GM12878 (cell line): Measurements from ENCODE around the gene HNRNPA1. TPM values are rescaled to one million over a fixed set of nuclear protein-coding genes. Genes with fewer than 3 reads are reported as not detected.

Source experiments
- ATAC-seq: fragments of 200-7000 bp; cut with Tn5 transposase; 3 replicates; pipeline ENCODE4 v1.9.1; 2020; ENCODE audit warnings: mild to moderate bottlenecking, moderate library complexity
- BruUV-seq: library from RNA; stranded (reverse); fragments of 400-500 nt; replicated peaks from 2 replicates; lab custom pipeline; 2021; lab: Mats Ljungman, UMichigan
- CTCF ChIA-PET: fragments of 300-600 bp; sonication (Branson Sonifier 250); formaldehyde crosslinking; extraction: SDS; loops from one replicate; lab custom pipeline; 2021; ENCODE audit warnings: inconsistent platforms; lab: Yijun Ruan, JAX
- POLR2A ChIA-PET: fragments of 350-600 bp; formaldehyde crosslinking; extraction: SDS; loops from one replicate; lab custom pipeline; 2021; ENCODE audit warnings: inconsistent platforms; lab: Charles Lee
- RAD21 ChIA-PET: fragments of 300-600 bp; sonication (Branson Sonifier 250); formaldehyde crosslinking; loops from one replicate; lab custom pipeline; 2023; ENCODE audit warnings: antibody characterized with exemption; ENCODE audit not compliant: unreplicated experiment; lab: Charles Lee
- SMC1A ChIA-PET: fragments of 300-600 bp; sonication (Branson Sonifier 250); formaldehyde crosslinking; loops from one replicate; lab custom pipeline; 2023; ENCODE audit not compliant: unreplicated experiment, uncharacterized antibody; lab: Charles Lee
- DNase-seq: peaks from one replicate; pipeline ENCODE4 v3.0.0-alpha.2; 2011; ENCODE audit warnings: low read depth, low spot score
- FAIRE-seq: peaks from 3 replicates; lab custom pipeline; 2011; peaks lifted over from hg19 to GRCh38; lab: Jason Lieb, UNC
- H2AFZ ChIP-seq: 2 replicates; pipeline ENCODE4 v1.6.0; 2011; ENCODE audit warnings: low read depth, low read length, control low read depth; ENCODE audit not compliant: control insufficient read depth
- H3K27ac ChIP-seq: 2 replicates; pipeline ENCODE4 v1.5.1; 2011; ENCODE audit warnings: control low read depth; ENCODE audit not compliant: control insufficient read depth, insufficient read depth
- H3K27me3 ChIP-seq, 2 experiments: replicated peaks in 1 of 2; 2 replicates each; pipeline versions ENCODE4 v1.6.0 to v1.6.1; 2011; ENCODE audit warnings: low read length in 1 of 2; ENCODE audit not compliant: control insufficient read depth in 2 of 2, insufficient read depth in 2 of 2
- H3K36me3 ChIP-seq, 2 experiments: 2 replicates each; pipeline ENCODE4 v1.5.1; 2011; ENCODE audit warnings: low read length in 1 of 2; ENCODE audit not compliant: control insufficient read depth in 2 of 2, insufficient read depth in 2 of 2
- H3K4me1 ChIP-seq: 2 replicates; pipeline ENCODE4 v1.6.1; 2011; ENCODE audit warnings: mild to moderate bottlenecking, low read length, moderate library complexity, mixed read lengths; ENCODE audit not compliant: control insufficient read depth, insufficient read depth
- H3K4me2 ChIP-seq: 2 replicates; pipeline ENCODE4 v1.6.0; 2011; ENCODE audit warnings: control low read depth; ENCODE audit not compliant: control insufficient read depth, insufficient read depth
- H3K4me3 ChIP-seq: fragments of 200-600 bp; sonication (generic); 2 replicates; pipeline ENCODE4 v1.5.1; 2016
- H3K79me2 ChIP-seq: 2 replicates; pipeline ENCODE4 v1.6.0; 2011; ENCODE audit warnings: low read length; ENCODE audit not compliant: control insufficient read depth, insufficient read depth
- H3K9ac ChIP-seq: 2 replicates; pipeline ENCODE4 v1.8.0; 2011; ENCODE audit warnings: low read length, control low read depth, mixed read lengths; ENCODE audit not compliant: control insufficient read depth, insufficient read depth
- H3K9me3 ChIP-seq: replicated peaks from 3 replicates; pipeline ENCODE4 v1.5.1; 2011; ENCODE audit warnings: mild to moderate bottlenecking, low read length; ENCODE audit not compliant: control insufficient read depth, insufficient read depth
- H4K20me1 ChIP-seq: 2 replicates; pipeline ENCODE4 v1.6.0; 2011; ENCODE audit not compliant: control insufficient read depth, insufficient read depth
- CHD1 ChIP-seq: IDR thresholded peaks from 2 replicates; pipeline ENCODE4 v1.6.1; 2012; ENCODE audit warnings: low read depth, low read length, improper control_type of control experiment
- FOS ChIP-seq: IDR thresholded peaks from 3 replicates; pipeline ENCODE4 v1.6.1; 2011; ENCODE audit warnings: borderline replicate concordance; ENCODE audit not compliant: insufficient read length; ENCODE audit errors: extremely low read depth
- RAD21 ChIP-seq: IDR thresholded peaks from 2 replicates; pipeline ENCODE4 v1.6.1; 2011; ENCODE audit warnings: mild to moderate bottlenecking, low read depth, low read length, moderate library complexity; ENCODE audit not compliant: insufficient read depth
- SIX5 ChIP-seq: IDR thresholded peaks from 2 replicates; pipeline ENCODE4 v1.6.1; 2011; ENCODE audit warnings: mild to moderate bottlenecking, low read depth, low read length, moderate library complexity; ENCODE audit not compliant: severe bottlenecking
- SMC3 ChIP-seq: IDR thresholded peaks from 2 replicates; pipeline ENCODE4 v1.6.1; 2011; ENCODE audit warnings: low read length, improper control_type of control experiment, borderline replicate concordance
- SREBF2 ChIP-seq: IDR thresholded peaks from 2 replicates; pipeline ENCODE4 v1.6.1; 2012; ENCODE audit warnings: mild to moderate bottlenecking, low read length
- WGBS: methylation state at CpG from one replicate; pipeline ENCODE4 v1.1.6; 2016; ENCODE audit warnings: low lambda C conversion rate; ENCODE audit not compliant: insufficient replicate concordance, insufficient coverage; ENCODE audit errors: missing lambda C conversion rate; 5-methylcytosine and 5-hydroxymethylcytosine counted together
- in situ Hi-C: fragments of 300-500 bp; cut with MboI; formaldehyde crosslinking; loops from 9 replicates; pipeline ENCODE4 v1.14.3; 2018; ENCODE audit warnings: mixed read lengths
- intact Hi-C: fragments of 100-400 bp; cut with micrococcal nuclease; formaldehyde crosslinking; loops from one replicate; pipeline ENCODE4 v1.14.2; 2022; ENCODE audit not compliant: unreplicated experiment
- polyA plus RNA-seq, 11 experiments: library from polyadenylated mRNA; depleted of rRNA in 4 of 11; unstranded in 6 of 11; stranded (reverse) in 5 of 11; fragments of >200 nt; fragmentation: Nextera tagmentation in 4 of 11; fragmentation: Illumina TruSeq in 1 of 11; extraction: Ambion mirVana in 4 of 11; extraction: Trizol in 1 of 11; gene quantifications; 1 replicate in 1 of 11; 2 replicates in 10 of 11; pipeline versions ENCODE4 v1.2.1 to v1.2.3, GENCODE V29; 2011 to 2016; ENCODE audit warnings: inconsistent platforms in 2 of 11, missing spikeins in 2 of 11, low read depth in 1 of 11
- total RNA-seq, 4 experiments: library from RNA; depleted of rRNA in 3 of 4; stranded (reverse); fragments of >200 nt in 3 of 4; fragmentation: Illumina TruSeq in 1 of 4; extraction: Trizol in 1 of 4; gene quantifications; 2 replicates each; pipeline versions ENCODE4 v1.2.1 to v1.2.3, GENCODE V29; 2013 to 2021
- TF ChIP-seq, protein P1 (sequence below), 3 experiments: IDR thresholded peaks in 2 of 3; conservative IDR thresholded peaks in 1 of 3; 2 replicates each; pipeline ENCODE4 v1.5.1; 2011; ENCODE audit warnings: low read depth in 3 of 3, low read length in 3 of 3, mild to moderate bottlenecking in 3 of 3, control low read depth in 2 of 3, moderate library complexity in 2 of 3, inconsistent platforms in 1 of 3, mixed read lengths in 1 of 3; ENCODE audit not compliant: control insufficient read depth in 2 of 3, insufficient read depth in 1 of 3; ENCODE audit errors: extremely low read depth in 1 of 3

Gene HNRNPA1
- total and polyA plus RNA-seq, 10 of the 15 experiments (the other 5 are each of a cell fraction or from before 2014, with no cell fraction given): 630 to 2,342 (median 1,407) TPM

DNA sequence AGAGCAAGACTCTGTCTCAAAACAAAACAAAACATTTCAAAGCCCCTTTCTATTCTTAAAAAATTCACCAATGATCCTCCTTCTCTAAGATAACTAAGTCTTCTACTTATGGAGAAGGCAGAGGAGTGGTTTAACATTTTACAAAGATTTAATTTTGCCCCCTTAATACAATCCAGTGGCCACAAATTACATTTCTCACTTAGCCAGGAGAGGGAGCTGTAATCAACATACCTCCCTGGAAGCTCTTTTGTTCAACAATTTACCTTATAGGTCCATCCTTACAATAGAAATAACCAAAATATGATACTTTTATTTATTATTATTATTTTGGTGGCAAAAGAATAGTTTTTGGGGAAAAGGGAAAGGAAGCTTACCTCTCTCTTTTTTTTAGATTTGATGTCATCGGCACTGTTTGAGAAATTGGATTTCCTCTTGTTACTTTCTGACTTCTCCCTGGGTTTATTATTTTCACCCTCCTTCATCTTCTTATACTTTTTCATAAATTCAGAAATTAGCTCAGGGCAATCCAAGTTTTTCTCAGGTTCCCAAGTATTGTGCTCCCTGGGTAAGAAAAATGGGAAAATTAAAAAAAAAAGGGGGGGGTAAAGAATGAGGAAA, 28.8 kb upstream of the HNRNPA1 start:
- Histone ChIP-seq H3K27ac (no peak overlapping the region), H3K27me3 (no peaks in the 10 kb centered on the region), H3K36me3 (peaks cover 1 to 11% of the 10 kb centered on the region in 2 experiments; a peak in 2 of 4 replicates), H3K4me2 (no peak overlapping the region), H2AFZ (no peak overlapping the region), H3K4me1 (no peaks in the 10 kb centered on the region), H3K4me3 (no peak overlapping the region), H3K79me2 (peaks cover 3% of the 10 kb centered on the region), H4K20me1 (no peaks in the 10 kb centered on the region), H3K9ac (no peak overlapping the region), H3K9me3 (no peaks in the 10 kb centered on the region)
- DNase-seq (no peak), ATAC-seq (peak; percentile 91), FAIRE-seq (no peak)
- peak; percentile 63 for TF ChIP-seq RAD21
- TF ChIP-seq CHD1: no peak
- TF ChIP-seq SIX5: no peak
- peak; percentile 67; the same call in 1 of the 2 replicates for TF ChIP-seq SMC3
- TF ChIP-seq SREBF2: no peak
- TF ChIP-seq, protein P1, sequence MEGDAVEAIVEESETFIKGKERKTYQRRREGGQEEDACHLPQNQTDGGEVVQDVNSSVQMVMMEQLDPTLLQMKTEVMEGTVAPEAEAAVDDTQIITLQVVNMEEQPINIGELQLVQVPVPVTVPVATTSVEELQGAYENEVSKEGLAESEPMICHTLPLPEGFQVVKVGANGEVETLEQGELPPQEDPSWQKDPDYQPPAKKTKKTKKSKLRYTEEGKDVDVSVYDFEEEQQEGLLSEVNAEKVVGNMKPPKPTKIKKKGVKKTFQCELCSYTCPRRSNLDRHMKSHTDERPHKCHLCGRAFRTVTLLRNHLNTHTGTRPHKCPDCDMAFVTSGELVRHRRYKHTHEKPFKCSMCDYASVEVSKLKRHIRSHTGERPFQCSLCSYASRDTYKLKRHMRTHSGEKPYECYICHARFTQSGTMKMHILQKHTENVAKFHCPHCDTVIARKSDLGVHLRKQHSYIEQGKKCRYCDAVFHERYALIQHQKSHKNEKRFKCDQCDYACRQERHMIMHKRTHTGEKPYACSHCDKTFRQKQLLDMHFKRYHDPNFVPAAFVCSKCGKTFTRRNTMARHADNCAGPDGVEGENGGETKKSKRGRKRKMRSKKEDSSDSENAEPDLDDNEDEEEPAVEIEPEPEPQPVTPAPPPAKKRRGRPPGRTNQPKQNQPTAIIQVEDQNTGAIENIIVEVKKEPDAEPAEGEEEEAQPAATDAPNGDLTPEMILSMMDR (IDR thresholded peaks at IDR 0.05 in 2 of 3, conservative IDR thresholded peaks at IDR 0.05 in 1 of 3; ENCODE audit: control insufficient read depth in 2 of 3, extremely low read depth in 1 of 3, insufficient read depth in 1 of 3, low read depth in 3 of 3, low read length in 3 of 3): peak; percentile 53 to 67 (median 64); a peak in 5 of 6 replicates
- no peak for TF ChIP-seq FOS
- BruUV-seq: no TSS peak
- ChIA-PET RAD21 (interaction anchor here (0.7 to 4.4 kb wide), 21 partner anchors 9 to 219 kb away, joined by 3 to 33 read pairs (median 7); partner anchors contain the start of genes CBX5, COPZ1, HNRNPA1 and HOXC5), CTCF (interaction anchor here (0.7 to 5.2 kb wide), 50 partner anchors 10 to 238 kb away, joined by 3 to 77 read pairs (median 5); partner anchors contain the start of genes CBX5, COPZ1, HNRNPA1 and NFE2), POLR2A (interaction anchor here (0.6 to 3.7 kb wide), 13 partner anchors 10 to 874 kb away, joined by 3 to 16 read pairs (median 4); partner anchors contain the start of genes CBX5, COPZ1 and HNRNPA1), SMC1A (interaction anchor here (0.6 to 4.2 kb wide), 23 partner anchors 8 to 148 kb away, joined by 3 to 32 read pairs (median 5); partner anchors contain the start of genes CBX5, COPZ1 and HNRNPA1)
- intact Hi-C loops (loop anchor here (1.0 kb wide), 1 partner anchor 117 kb away; no protein-coding TSS in a partner anchor), in situ Hi-C loops (no loop called here)
- WGBS: 100% methylated on average over 1 of the region's 1 CpG
